GM21576 (cell line): Measurements from ENCODE around the gene GLMP.

Experiments used
- ATAC-seq: cut with Tn5 transposase; IDR thresholded peaks from one replicate; pipeline ENCODE4 v1.9.1; 2021; ENCODE audit warnings: mild to moderate bottlenecking, moderate library complexity; ENCODE audit not compliant: unreplicated experiment

GLMP gene

DNA sequence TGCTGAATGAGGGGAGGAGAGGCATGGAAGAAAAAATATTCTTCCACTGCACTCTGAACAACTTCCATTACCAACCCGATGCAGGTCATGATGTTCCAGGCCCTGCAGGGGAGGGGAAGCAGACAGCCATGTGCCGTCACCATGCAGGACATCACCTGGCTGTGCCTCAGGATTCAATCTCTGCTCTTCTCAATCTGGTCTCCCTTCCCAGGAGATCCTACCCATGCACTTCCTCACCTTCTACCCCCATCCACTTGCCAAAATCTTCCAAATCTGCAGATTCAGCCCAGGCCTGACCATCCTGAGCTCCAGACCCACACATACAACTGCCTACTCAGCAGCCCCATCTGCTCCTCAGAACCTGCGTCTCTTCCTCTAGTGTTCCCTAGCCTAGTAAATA, 41.8 kb downstream of the GLMP start:
- ATAC-seq: no peak

DNA sequence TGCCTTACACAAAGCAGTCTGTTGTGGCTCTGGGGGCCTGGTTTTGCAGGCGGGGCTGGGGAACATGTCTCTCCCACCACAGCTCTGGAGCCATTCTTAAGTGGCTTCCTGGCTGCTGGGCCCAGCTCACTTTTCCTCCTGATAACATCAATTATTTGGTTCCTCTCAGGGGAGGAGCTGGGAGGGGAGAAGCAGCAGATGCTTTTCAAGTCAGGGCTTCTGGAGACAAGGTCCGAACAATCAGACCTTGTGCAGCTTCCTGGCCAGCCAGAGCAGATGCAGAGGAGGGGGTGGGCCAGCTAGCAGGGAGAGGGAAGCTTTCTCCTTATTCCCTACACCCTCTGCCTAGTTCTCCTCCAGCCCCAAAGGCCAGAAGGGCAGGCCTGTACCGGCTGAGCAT, 44.0 kb downstream of the GLMP start:
- ATAC-seq: no peak

DNA sequence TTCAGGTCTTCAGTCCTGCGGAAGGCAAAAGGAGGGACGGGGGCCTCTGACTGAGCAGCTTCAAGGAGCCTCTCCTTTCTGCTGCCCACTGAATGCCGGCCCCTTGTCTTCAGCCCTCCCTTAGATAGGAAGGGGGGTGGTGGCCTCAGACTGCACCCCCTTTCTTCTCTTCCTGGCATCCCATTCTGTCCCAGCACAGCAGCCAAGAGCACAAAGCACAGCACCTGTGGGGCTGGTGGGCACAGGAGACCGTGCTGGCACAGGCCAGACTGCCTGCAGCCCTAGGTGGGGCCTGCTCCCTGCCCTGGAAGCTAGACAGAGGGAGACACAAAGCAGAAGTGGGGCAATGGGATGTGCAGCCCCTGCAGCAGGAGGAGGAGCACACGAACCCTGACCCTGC, 45.9 kb downstream of the GLMP start:
- no peak for ATAC-seq

DNA sequence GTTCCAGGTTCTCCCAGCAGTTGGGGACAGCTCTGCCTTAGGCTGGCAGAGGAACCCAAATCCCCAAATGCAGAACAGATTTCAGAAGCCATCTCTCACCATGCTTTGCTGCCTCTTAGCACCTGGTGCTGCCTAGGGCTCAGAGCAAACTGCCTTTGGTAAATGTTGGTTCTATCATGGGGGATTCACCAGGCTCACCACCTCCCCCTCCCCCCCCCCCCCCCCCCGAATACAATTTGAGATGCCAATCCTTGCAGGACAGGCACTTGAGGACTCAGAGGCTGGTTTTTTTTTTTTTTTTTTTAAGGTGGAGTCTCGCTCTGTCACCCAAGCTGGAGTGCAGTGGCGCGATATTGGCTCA, 47.2 kb downstream of the GLMP start:
- no peak for ATAC-seq

DNA sequence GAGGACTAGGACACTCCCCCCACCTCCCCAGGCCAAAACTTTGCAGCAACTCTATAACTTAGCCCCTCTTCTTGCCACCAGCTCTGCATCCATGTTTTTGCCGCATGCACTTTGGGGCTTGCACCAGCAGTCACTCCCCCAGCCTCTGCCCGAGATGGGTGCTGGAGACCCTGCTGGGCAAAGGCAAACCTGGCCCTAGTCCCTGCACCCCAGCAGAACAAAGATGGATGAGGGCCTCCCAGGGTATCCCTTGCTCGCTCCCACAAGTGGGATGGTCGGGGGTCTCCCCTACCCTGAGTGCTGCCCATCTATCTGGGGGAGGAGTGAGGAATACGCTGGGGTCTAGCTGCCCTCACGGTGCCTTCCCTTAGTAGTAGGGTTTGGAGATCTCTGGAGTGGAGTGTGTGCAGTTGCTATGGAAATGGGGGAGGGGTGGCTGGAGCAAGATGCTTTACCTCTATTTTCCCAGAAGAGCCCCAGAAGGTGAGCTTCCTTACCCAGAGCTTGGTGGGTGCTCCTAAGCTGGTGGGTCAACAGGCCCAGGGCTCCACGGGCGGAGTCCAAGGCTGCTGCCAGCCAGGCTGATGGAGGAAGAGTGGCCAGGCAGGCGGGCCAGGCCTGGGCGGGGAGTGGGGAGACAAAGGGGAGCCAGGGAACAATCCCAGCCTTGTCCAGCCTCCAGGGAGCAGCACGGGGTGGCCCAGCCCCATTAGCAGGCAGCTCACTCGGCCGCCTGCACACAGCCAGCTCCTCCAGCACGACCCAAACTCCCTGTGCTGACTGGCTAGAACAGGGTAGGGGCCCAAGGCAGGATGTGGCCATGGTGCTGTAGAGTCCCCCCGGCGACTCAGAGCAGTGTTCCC, 47.8 kb downstream of the GLMP start, which contains the start of gene PAQR6:
Gene PAQR6 (minus strand): TSS at position 597 of the 863 bp plus-strand sequence. CDS start 1,325 bp downstream, outside the sequence.
- no peak for ATAC-seq

DNA sequence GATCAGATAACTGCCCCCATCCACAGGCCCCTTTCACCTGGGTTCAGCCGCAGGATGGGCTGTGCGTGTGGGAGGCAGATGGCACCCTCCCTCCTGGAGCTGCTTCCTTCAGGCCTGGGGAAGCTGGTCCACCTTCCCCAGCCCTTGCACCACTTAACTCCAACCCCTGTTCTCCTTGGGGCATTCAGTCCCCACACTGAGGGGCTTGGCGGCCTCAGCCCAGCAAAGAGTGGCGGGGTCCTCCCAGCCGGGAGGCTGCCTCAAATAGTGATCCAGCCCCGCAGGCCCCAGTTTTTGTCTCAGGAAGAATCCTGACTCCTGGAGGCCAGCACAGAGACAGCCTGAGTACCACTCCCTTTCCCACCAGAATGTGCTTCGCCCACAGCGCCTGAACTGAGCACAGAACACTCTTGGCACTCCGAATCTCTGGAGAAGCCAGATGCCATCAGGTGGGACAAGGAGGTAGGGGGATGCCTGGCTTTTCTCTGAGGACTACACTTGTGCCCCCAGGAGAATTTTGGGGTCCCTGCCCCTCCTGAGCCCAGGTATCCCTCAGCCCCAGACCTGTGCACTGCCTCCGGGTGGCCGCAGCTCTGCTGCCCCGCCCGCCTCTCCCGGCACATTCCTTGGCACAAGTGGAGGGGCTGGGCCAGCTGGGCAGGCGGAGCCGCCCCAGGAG, 48.6 kb downstream of the GLMP start:
- ATAC-seq: no peak

DNA sequence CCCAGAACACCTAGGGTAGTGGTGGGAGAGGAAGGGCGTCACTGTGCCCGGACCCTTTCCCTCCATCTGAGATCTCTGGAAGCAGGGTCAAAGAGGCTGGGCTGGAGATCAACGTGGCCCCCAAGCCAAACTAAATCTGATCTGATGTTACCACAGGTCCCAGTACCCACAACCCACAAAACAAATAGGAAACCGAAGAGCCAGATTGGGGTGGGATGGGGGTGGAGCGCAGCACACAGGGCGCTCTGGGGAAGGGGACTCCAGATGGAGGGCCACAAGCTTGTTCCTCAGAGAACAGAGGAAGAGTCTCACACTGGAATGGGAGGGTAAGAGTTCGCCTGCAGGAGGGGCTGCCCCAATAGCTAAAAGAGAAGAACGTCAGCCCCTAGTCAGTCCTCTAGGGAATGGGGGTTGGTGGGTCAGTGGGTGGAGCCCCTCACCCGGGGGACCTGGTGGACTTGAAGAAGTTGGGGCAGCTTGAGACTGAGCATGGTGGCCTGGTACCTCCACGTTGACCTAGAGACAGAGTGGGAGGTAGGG, 49.2 kb downstream of the GLMP start:
- no peak for ATAC-seq

DNA sequence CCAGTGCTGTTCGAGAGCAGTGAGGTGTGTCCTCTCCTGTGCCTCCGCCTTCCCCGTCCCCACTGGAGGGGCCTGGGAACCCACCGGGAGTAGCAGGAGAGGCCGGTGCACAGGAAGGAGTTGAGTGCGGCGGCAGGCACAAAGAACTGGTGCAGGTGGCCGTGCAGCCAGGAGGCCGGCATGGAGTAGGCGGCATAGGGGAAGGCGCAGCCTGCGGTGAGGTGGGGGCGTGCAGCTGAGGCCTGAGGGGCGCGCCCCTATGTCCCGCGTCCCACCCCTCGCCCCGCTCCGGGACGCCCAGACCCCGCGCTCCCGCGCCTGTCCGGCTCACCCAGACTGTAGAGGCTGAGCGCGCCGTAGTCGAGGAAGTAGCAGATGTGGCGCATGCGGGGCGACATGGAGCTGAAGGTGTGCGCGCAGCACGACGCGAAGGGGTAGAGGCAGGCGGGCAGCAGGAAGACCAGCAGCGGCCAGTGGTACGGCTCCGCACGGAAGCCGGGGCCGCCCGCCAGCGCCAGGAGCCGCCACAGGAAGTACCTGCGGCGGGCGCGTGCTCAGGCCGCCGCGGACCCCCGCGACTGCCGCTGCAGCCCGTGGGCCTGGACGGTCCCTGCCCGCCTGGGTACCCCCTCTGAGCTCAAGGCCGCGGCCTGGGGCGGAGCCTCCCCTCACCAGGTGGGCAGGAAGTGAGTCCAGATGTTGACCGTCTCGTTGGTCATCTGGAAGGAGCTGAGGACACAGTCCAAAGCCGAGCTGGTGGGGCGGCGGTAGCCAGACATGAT, 49.8 kb downstream of the GLMP start:
- no peak for ATAC-seq

DNA sequence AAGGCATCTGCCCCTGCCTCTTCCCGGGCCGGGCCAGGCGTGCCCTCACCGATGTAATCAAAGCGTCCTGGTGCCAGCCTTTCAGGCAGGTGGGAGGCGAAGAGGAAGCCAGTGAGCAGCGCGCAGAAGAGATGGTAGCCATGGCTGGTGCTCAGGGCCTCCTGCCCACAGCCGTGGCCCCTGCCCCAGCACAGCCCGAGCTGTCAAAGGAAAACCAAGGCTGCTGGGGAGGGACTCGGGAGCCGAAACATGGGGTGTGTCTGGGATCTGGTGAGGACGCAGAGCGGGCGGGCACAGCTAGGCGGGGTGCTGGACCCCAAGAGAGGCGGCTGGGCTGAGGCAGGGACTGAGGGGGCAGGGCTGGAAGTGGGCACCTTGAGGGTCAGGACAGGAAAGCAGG, 50.8 kb downstream of the GLMP start:
- no peak for ATAC-seq

DNA sequence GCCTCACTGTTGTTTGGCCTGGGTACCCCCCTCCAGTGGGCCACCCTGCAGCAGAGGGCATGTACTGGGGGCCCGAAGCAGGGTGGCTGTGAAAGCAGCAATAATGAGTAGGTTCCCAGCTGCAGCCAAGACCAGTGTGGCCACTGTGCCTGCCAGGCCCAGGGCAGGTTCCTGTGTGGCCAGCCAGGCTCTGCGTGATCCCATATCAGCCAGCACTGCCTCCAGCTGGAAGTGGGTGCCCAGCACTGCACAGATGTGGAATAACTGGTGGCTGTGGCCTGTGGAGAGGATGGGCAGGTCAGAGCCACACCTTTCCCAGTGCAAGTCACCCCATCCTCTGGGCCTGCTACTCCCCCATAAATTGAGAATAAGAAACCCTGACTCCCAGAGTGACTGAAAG, 51.4 kb downstream of the GLMP start:
- no peak for ATAC-seq

DNA sequence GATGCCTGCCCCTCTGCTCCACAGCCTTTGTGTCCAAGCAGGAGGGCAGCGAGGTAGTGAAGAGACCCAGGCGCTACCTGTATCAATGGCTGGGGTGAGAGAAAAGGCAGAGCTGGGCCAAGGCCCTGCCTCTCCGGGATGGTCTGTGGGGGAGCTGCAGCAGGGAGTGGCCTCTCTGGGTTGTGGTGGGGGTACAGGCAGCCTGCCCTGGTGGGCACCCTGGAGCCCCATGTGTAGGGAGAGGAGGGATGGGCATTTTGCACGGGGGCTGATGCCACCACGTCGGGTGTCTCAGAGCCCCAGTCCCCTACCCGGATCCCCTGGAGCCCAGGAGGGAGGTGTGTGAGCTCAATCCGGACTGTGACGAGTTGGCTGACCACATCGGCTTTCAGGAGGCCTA, 52.7 kb downstream of the GLMP start:
- no peak for ATAC-seq
